Stimulated activated CD4-positive, alpha-beta T cell treated with anti-CD3 and anti-CD28 coated beads, Interleukin-12 subunit alpha, Interleukin-12 subunit beta, amount 100 ng/mL, for 48 hours (primary cell): ENCODE measurements around the gene ICAM4.

Experiments
- DNase-seq, 3 donors: peaks; one replicate each; pipeline ENCODE4 v3.0.0-alpha.2; 2020; ENCODE audit warnings: low read depth in 2 of 3, low spot score in 1 of 3

Gene ICAM4

GRCh38 chr19:10290357-10290875, 3.7 kb downstream of the ICAM4 start:
- no peak for DNase-seq

- DNase-seq = no peak
Observed at GRCh38 chr19:10290876-10291553, 4.3 kb downstream of the ICAM4 start.

DNA sequence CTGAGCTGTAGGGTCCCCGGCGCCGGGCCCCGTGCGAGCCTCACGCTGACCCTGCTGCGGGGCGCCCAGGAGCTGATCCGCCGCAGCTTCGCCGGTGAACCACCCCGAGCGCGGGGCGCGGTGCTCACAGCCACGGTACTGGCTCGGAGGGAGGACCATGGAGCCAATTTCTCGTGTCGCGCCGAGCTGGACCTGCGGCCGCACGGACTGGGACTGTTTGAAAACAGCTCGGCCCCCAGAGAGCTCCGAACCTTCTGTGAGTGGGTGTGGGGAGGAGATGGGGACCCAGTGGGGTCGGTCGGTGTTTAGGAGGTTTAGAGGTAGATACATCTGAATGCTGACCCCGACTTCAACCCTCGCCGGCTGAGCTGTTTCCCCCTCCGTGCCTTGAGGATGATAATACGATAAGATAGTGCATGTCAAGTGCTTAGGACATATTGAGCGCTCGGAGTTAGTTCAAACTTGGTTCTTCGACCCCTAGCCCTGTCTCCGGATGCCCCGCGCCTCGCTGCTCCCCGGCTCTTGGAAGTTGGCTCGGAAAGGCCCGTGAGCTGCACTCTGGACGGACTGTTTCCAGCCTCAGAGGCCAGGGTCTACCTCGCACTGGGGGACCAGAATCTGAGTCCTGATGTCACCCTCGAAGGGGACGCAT, 4.9 kb downstream of the ICAM4 start:
- no peak for DNase-seq

- peak; percentile 69 to 86 (median 70) for DNase-seq
Observed at GRCh38 chr19:10292206-10292788, 5.5 kb downstream of the ICAM4 start.

- DNase-seq = no peak
Observed at GRCh38 chr19:10292789-10293636, 6.3 kb downstream of the ICAM4 start.

GRCh38 chr19:10293637-10294367, 7.0 kb downstream of the ICAM4 start:
- DNase-seq = no peak

DNA sequence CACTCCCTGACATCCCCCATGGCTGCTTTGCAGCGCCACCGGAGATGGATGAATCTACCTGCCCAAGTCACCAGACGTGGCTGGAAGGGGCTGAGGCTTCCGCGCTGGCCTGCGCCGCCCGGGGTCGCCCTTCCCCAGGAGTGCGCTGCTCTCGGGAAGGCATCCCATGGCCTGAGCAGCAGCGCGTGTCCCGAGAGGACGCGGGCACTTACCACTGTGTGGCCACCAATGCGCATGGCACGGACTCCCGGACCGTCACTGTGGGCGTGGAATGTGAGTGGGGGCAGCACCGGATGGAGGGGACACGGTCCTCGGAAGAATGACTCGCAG, 7.6 kb downstream of the ICAM4 start:
- no peak for DNase-seq

- DNase-seq = no peak
Observed at GRCh38 chr19:10295305-10295846, 8.6 kb downstream of the ICAM4 start.

GRCh38 chr19:10295847-10296591, 9.3 kb downstream of the ICAM4 start:
- no peak for DNase-seq

DNA sequence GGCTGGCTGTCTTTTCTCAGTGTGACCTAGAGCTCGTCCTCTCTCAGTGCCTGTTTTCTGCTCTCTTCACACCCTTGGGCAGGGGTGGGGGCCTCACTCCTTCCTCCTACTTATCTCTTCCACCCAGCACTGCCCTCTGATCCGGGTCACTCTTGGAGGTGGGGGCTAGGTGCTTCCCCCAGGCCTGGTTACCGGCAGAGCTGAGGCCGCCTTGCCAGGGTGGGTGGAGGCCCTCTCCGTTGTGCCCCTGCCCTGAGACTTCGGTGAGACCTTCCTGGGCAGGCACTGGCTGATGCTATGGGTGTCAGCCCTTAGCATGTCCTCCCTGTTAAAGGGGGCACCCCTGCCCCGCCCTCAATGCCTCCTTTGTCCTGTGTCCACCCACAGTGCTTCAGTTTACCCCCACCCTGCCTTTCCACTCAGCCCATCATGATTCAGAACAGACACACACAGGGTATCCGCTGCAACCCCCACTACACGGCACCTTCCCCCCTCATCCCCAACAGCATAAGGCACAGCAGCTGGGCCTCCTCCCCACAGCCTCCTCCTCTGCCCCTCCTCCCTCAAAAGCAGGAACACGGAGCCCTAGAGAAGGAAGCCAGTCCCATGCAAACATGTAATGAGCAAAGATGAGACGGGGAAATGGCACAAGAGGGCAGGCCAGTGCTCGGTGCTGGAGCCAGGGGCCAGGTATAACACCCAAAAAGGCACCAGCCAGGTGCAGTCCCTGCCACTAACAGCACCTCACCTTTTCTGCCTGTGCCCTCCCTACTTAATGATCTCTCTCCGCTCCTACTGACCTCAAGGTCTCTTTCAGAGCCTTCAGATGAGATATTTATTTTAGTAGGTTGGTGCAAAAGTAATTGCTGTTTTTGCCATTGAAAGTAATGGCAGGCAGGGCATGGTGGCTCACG, 13.0 kb downstream of the ICAM4 start:
- no peak for DNase-seq

GRCh38 chr19:10305139-10305806, 18.5 kb downstream of the ICAM4 start:
- no peak for DNase-seq

DNA sequence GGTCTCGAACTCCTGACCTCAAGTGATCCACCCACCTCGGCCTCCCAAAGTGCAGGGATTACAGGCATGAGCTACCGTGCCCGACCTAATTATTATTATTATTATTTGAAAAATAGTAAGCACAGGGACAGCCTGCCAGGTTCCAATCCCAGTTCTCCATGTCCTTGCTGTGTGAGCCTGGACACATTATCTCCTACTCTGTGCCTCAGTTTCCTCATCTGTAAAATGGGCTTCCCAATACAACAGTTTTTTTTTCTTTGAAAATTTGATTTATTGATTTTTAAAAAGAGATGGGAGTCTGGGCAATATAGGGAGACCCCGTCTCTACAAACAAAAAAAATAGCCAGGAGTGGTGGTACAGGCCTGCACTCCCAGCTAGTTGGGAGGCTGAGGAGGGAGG, 19.6 kb downstream of the ICAM4 start:
- no peak for DNase-seq

DNA sequence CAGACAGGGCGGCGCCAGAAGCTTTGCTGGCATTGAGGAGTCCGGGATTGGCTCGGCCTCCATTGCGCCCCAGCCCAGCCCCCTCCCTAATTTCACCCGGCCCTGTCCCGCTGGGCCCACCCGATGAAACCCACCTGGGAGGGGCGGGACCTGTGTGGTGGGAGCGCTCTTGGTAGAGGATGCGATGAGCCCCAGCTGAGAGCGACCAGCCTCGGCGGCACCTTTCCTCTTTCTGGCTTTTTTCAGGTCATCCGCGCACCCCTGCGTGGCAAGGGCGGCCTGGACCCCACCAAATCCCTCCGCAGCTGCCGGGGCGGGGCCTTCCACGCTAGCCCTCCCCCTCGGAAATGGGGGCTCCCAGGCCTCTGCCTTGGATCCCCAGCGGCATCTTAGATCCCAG, 22.7 kb downstream of the ICAM4 start, which contains the start of gene ZGLP1:
Gene ZGLP1, minus strand, starts transcription at position 393 of the 400 bp plus-strand sequence.
- no peak for DNase-seq

DNA sequence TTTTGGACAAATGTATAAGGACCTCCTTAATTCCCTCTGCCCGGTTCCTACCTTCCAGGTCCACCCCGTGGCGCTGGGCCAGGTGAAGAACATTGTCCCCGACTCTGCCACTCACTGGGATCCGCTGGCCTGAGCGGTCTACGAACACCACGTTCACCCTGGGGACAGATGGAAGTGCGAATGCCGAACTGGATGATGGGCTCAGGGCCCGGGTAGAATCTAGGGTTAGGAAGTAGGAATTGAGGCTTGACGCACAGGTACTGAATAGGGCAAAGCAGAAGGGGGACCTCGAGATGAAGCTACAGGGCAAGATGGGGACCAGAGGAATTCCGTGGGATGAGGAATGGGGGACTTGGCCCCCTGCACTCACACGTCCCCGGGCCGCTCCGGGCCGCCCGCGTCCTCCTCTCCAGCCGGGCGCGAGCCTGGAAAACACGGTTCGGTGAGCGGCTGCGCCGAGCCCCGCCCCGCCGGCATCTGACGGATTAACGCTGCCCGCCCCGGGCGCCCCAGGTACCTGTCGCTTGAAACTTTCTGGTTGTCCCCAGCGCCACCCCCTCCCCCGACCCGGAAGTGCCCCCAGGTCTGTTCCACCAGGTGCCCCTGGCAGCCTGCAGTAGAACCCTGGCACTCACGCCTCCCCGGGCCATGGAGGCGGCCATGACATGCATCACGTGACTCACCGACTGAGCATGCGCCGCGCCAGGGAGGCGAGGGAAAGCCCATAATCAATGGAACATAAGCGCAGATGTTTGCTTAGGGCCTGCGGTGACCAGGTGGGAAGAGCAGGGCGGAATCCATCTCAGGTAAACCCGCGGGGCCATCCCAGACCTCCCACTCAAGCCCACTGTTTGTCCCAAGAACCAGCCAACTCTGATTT, 28.8 kb downstream of the ICAM4 start, which contains the start of gene FDX2:
Gene FDX2, minus strand, starts transcription at position 681 of the 880 bp plus-strand sequence. Its CDS starts 19 bp downstream, at position 662.
- peak; percentile 79 to 91 (median 87) for DNase-seq

GRCh38 chr19:10316229-10317044, 29.7 kb downstream of the ICAM4 start:
- DNase-seq = no peak
